NCI-H1694 treated with DMSO at 0.1 percent for 48 hours (cell line): ENCODE results near the gene LIMK2.
"Not testable (repeated sequence)": the region's sequence is repeated elsewhere in the genome, so short reads cannot be mapped to it uniquely, and the experiment has no call there.

Experiments used
- DNase-seq: peaks from one replicate; lab custom pipeline; 2025; lab: John Stamatoyannopoulos, UW

The LIMK2 gene

GRCh38 chr22:31244046-31244942, 32.2 kb downstream of the LIMK2 start:
- no peak for DNase-seq

DNA sequence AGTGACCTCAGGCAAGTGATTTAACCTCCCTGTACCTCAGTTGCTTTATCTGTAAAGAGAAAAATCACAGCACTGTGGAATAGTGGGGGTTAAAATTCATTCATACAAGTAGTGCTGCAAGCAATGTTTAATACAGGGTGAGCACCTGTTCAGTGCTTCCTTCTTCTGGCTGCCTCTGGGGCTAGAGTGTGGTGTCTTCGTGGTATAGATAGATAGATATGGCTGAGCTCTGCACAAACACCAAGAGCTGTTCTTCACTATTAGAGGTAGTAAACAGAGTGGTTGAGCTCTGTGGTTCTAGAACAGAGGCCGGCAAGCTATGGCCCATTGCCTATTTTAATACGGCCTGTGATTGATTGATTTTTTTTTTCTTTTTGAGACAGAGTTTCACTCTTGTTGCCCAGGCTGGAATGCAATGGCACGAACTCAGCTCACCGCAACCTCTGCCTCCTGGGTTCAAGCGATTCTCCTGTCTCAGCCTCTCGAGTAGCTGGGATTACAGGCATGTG, 32.9 kb downstream of the LIMK2 start:
- no peak for DNase-seq

- not testable (repeated sequence) for DNase-seq
Observed at GRCh38 chr22:31245998-31246397, 33.9 kb downstream of the LIMK2 start.

DNA sequence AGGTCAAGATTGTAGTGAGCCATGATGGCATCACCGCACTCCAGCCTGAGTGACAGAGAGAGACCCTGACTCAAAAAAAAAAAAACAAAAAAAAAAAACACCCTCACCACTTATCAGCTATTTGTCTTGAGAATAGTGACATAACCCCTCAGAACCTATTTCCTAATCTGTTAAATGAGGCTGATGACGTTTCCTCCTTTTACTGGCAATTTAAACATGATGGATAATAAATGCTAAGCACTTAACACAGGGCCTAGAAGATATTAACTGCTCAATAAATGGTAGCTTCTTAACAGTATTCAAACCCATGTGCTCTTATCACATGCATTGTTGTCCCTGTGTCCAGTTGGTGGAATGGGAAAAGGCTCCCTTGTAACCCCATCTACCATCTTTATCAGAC, 34.6 kb downstream of the LIMK2 start:
- DNase-seq: no peak

DNA sequence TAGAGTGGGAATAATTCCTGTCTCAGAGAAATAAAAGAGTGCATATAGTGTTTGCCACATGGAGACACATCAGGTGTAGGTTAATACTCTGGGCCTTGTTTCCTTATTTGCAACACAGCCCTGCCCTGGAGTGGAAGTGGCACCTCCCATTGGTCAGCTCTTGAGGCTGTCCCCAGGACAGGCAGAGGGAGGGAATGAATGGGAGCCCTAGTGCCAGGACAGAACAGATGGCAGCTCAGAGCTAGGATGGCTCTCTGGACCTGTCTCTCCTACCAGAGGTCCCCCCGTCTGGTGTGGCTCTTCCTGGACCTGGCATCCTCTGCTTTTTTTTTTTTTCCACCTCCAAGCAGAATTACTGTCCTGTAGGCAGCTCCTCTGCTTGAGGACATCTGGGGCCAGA, 35.6 kb downstream of the LIMK2 start:
- DNase-seq: no peak

DNA sequence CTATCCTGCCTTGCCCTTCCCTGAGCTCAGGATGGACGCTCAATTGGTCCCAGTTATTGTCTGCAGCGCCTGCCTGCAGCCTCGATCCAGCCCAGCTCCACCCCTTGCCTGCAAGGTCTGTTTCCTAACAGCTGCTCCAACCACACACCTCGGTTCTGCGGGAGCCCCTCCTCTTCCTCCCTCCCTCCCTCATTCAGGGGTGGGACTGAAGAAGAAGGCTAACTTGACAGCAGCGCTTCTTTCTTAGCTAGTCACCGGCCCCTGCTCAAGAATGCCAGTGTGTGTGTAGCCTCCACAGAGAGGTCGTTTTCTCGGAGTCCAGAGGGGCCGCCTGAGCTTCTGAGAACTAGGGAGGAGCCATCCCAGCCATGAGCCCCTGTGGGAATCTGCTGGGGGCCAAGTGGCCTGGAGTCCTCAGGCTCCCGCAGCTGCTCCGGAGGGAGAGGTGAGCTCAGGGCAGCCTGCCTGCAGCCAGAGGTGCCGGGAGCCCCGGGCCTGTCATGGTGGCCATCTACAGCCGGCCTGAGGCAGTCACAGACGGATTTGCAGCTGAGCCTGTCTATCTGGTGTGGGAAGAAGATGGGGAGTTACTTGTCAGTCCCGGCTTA, 36.1 kb downstream of the LIMK2 start:
- DNase-seq: no peak

DNA sequence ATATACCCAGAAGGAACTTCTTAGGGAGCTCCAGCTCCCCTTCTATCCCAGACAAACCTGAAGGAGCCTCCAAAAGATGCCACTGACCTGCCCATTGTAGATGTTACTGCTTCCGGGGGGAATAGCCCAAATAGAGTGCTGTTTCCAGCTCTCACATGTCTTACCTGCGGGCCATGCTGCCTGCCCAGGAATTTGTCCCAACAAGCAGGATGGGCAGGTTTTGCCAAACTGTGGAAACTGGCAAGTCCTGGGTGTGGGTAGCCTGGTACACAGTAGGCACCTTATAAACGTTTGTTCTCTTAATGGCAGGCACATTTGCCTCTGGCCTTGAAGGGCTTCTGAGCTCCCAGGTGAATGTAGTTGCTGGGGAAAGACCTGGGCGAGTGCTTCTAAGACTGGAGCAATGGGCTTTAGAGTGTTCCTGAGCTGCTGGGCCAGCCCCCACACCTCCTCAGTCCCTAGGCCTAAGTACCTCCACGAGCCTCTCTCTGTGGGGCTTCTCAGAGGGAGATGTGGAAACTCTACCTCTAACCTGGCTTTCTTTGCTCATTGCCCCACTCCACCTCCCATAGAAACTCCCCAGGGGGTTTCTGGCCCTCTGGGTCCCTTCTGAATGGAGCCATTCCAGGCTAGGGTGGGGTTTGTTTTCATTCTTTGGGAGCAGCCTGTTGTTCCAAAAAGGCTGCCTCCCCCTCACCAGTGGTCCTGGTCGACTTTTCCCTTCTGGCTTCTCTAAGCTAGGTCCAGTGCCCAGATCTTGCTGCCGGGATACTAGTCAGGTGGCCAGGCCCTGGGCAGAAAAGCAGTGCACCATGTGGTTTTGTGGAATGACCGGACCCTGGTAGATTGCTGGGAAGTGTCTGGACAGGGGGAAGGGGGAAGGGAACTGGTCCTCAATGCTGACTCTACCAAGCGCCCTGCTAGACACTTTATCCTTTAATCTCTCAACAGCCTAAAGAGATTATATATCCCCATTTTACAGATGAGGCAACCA, 37.2 kb downstream of the LIMK2 start:
- no peak for DNase-seq

- DNase-seq: no peak
Observed at GRCh38 chr22:31250740-31251600, 38.9 kb downstream of the LIMK2 start.

- no peak for DNase-seq
Observed at GRCh38 chr22:31253949-31254348, 41.9 kb downstream of the LIMK2 start.

- no peak for DNase-seq
Observed at GRCh38 chr22:31259798-31260473, 47.8 kb downstream of the LIMK2 start.

GRCh38 chr22:31260474-31260856, 48.4 kb downstream of the LIMK2 start:
- DNase-seq: no peak

- no peak for DNase-seq
Observed at GRCh38 chr22:31262312-31263133, 50.4 kb downstream of the LIMK2 start.

DNA sequence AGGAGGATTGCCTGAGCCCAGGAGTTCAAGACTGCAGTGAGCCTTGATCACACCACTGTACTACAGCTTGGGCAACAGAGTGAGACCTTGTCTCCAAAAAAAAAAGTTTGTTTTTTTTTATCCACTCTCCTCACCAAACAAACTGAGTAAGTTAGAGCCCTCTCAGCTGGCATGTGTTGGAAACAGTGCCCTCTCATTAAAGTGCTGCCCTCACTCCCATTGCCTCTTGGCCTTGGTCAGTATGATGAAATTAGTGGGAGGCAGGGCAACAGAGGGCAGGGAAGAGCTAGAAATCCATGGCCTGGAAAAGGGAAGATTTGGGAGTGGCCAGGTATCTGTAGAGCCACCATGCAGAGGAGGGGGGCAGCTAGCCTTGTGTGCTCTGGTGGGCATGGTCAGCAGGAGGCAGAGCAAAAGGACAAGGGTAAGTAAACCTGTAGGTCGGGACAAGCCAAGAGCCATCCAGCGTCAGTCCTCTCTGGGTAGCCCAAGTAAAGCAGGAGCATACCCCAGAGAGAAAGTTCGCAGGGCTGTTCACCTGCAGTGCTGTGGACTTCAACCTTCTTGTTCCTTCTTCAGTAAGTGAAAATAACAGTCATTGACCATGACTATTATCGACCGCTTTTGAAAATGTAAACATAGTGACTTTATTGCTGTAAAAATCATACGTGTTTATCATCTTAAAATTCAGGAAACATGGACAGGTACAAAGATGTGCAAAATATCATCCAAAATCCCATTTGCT, 52.0 kb downstream of the LIMK2 start:
- DNase-seq: no peak

DNA sequence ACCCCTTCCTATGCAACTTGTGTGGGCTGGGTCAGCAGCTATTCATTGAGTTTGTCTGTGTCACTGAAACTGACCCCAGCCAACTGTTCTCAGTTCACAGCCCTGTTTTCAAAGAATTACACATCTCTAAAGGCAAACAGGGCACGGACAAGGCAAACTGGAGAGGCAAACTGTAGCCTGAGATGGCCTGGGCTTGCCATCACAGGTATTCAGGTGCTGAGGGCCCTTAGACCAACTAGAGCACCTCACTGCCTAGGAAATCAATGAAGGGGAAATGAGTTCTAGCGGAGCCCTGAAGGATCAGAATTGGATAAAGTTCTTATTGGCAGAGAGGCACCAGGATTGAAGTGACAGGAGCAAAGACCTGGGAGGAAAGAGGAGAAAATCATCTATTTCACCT, 56.2 kb downstream of the LIMK2 start:
- no peak for DNase-seq

DNA sequence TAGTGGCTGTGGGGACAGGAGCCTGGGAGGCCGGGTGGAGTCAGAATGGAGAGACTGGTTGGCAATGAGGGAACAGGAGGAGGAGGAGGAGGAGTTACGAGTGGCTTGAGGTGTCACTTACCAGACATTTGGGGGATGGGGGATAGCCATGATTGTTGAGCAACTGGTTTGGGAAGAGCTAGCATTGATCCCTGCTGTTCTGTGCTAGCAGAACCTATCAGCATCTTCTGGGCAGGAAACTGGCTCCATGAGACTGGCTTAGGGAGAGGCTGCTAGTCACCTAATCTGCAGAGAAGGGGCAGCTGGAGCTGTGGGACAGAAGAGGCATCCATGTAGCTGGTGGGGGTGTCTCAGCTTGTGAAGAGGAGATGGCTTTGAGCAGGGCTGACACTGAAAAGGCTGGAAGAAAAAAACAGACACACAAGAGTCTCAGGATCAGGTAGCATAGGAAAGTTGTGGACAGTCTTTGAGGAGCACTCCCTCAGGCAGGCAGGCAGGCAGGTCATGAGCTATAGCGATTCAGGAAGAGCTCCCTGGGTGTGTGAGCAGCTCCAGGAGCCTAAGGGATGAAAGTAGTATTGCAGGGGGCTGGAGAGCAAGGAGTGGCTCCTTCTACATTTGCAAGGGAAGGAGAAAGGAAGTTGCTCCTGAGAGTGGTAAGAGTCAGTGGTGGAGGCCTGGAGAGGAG, 57.9 kb downstream of the LIMK2 start:
- no peak for DNase-seq

DNA sequence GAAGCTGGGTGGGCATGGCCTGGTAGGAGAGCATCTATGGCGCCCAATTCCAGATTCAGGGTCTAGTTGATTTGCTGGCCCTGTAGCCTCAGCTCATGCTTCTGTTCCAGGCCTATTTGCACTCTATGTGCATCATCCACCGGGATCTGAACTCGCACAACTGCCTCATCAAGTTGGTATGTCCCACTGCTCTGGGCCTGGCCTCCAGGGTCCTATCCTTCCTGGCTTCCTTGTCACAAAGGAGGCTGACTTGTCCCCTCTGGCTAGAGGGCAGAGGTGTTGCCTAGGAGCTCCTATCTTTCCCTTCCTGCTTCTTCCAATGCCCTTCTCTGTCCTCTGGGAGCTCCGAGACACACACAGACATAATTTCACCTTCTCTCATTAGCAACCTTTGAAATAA, 58.9 kb downstream of the LIMK2 start:
- no peak for DNase-seq

GRCh38 chr22:31271485-31271884, 59.4 kb downstream of the LIMK2 start:
- no peak for DNase-seq
